Kidney capillary endothelial cell (primary cell): Measurements from ENCODE around the gene OGFOD2.
"Not testable (repeated sequence)": the region's sequence is repeated elsewhere in the genome, so short reads cannot be mapped to it uniquely, and the experiment has no call there.

Experiments
- DNase-seq: peaks from one replicate; pipeline ENCODE4 v3.0.0-alpha.2; 2018; ENCODE audit warnings: low spot score

Gene OGFOD2

GRCh38 chr12:122974892-122975789, at the start of gene OGFOD2:
OGFOD2 (plus strand) TSS chr12:122975244; CDS start chr12:122975252, 8 bp downstream.
- DNase-seq: peak; percentile 90

- no peak for DNase-seq
Observed at GRCh38 chr12:122927756-122928403, 47.2 kb upstream of the OGFOD2 start.

GRCh38 chr12:122928404-122929147, 46.5 kb upstream of the OGFOD2 start:
- DNase-seq: no peak

- no peak for DNase-seq
Observed at GRCh38 chr12:122929148-122929538, 45.9 kb upstream of the OGFOD2 start.

GRCh38 chr12:122929812-122930211, 45.2 kb upstream of the OGFOD2 start:
- no peak for DNase-seq

GRCh38 chr12:122932207-122932606, 42.8 kb upstream of the OGFOD2 start:
- DNase-seq: no peak

GRCh38 chr12:122934722-122935121, 40.3 kb upstream of the OGFOD2 start:
- DNase-seq: no peak

- DNase-seq: no peak
Observed at GRCh38 chr12:122935318-122935717, 39.7 kb upstream of the OGFOD2 start.

- DNase-seq: no peak
Observed at GRCh38 chr12:122937622-122938091, 37.4 kb upstream of the OGFOD2 start.

GRCh38 chr12:122939125-122939524, 35.9 kb upstream of the OGFOD2 start:
- DNase-seq: no peak

GRCh38 chr12:122941351-122941750, 33.7 kb upstream of the OGFOD2 start:
- not testable (repeated sequence) for DNase-seq

- no peak for DNase-seq
Observed at GRCh38 chr12:122942637-122943036, 32.4 kb upstream of the OGFOD2 start.

GRCh38 chr12:122943196-122943595, 31.8 kb upstream of the OGFOD2 start:
- peak; percentile 76 for DNase-seq

GRCh38 chr12:122944605-122945592, 30.1 kb upstream of the OGFOD2 start:
- DNase-seq: no peak

GRCh38 chr12:122946690-122947341, 28.2 kb upstream of the OGFOD2 start:
- peak; percentile 98 for DNase-seq

GRCh38 chr12:122947352-122947792, 27.7 kb upstream of the OGFOD2 start:
- DNase-seq: peak; percentile 67

- DNase-seq: no peak
Observed at GRCh38 chr12:122948605-122949004, 26.4 kb upstream of the OGFOD2 start.

- no peak for DNase-seq
Observed at GRCh38 chr12:122949405-122949804, 25.6 kb upstream of the OGFOD2 start.

- no peak for DNase-seq
Observed at GRCh38 chr12:122949816-122950675, 25.0 kb upstream of the OGFOD2 start.

- peak; percentile 48 for DNase-seq
Observed at GRCh38 chr12:122951406-122951805, 23.6 kb upstream of the OGFOD2 start.
